SK-N-MC (cell line): ENCODE results near the gene CDH4.

Source experiments
- EZH2 ChIP-seq: fragments of 200-600 bp; sonication (generic); IDR thresholded peaks from one replicate; pipeline ENCODE4 v1.6.1; 2017; ENCODE audit warnings: antibody characterized with exemption
- POLR2AphosphoS5 ChIP-seq: IDR thresholded peaks from 2 replicates; pipeline ENCODE4 v1.6.1; 2012; ENCODE audit warnings: mild to moderate bottlenecking, low read depth, low read length, borderline replicate concordance

DNA sequence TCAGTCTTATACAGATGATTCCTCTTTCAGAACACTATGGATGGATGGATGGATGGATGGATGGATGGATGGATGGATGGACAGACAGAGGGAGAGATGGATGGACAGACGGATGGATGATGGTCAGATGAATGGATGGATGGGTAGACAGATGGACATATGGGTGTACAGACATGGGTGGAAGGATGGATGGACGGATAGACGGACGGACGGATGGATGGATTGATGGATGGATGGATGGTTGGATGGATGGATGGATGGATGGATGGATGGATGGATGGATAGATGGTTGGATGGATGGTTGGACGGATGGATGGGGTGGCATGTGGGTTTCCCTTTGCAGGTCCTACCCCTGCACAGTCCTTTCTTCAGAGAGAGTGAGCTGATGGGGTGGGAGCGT lies 320.7 kb downstream of the CDH4 start:
- TF ChIP-seq EZH2 (no peak), POLR2AphosphoS5 (no peak)
